GM18517 (cell line): ENCODE measurements around the gene DIDO1.
"Not testable (repeated sequence)": the region's sequence is repeated elsewhere in the genome, so short reads cannot be mapped to it uniquely, and the experiment has no call there.

Experiments used
- ATAC-seq: cut with Tn5 transposase; IDR thresholded peaks from one replicate; pipeline ENCODE4 v1.9.1; 2021; ENCODE audit warnings: mild to moderate bottlenecking, moderate library complexity; ENCODE audit not compliant: unreplicated experiment

Gene DIDO1

DNA sequence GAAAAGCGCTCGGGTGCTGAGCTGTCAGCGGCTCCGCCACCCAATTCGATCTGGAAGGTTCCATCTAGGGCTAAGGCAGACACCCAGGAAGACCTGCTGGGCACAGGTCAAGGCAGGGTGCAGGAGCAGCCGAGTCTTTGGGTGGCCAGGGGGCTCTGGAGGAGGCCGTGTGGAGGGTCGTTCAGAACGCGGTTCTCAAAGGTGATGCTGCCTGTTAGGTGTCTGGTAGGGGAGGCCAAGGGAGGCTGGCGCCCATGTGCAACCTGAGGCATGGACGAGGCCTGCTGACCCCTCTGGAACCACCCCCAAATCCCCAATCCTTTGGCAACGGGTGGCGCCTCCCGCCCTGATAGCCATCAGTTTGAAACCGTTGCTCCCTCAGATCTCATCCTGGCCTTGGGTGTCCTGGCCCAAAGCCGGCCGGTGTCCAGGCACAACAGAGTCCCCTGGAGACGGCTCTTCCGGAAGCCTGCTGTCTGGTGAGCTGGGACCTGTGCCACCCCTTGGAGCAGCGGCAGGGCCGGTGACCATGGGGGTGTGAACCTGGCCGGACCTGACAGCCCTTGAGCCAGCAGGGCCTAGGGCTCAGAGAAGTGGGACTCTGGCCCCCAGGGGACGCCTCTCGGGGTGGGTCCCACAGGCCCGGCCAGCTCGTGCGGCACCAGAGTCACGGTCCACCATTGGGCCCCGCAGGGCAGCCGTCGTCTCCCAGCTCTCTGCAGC is 36.7 kb upstream of the DIDO1 start:
- ATAC-seq = no peak

DNA sequence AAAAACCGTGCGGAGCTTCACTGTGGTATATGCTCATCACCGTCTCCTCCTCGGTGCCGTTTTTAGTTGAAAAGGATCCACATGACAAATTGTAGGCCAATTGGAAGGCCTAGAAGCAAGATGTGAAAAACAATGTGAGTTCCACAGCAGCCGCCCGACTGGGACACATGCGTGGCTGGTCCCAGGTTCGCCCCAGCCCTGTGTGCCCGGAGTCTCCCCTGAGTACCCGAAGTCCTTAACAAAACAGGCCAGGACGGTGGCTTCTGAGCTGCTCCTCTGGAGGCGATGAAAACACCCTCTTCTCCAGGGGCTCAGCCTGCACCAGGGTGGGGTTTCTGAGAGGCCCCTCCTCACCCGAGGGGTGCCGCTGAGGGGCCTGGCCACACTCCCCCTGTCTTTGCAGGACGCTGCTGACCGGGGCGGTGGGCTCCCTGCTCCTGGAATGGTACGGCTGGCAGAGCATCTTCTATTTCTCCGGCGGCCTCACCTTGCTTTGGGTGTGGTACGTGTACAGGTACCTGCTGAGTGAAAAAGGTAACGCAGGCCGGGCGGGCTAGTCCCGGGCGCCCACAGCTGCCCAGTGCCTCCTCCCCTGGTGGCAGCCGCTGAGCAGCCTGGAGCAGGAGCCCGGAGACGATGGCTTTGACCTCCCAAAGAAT is 36.0 kb upstream of the DIDO1 start:
- ATAC-seq = no peak

DNA sequence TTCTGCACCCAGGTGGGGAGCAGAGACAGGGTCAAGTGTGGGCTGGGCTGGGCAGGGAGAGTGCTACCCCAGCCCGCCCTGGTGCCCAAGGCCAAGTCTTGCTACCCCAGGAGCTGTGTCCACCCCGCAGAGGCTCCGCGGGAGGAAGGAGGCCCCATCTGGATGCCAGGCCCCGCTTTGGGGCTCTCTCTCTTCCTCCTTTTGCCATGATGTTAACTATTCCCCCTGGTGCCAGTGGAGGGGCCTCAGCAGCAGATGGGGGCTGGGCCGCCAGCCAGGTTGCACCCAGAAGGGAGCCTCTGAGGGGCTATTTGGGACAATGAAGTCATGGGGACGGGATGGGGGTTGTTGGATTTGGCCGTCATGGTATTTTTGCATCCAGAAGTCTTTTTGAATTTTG is 35.5 kb upstream of the DIDO1 start:
- no peak for ATAC-seq

- ATAC-seq = no peak
Measured at GRCh38 chr20:62961310-62961783, 35.0 kb upstream of the DIDO1 start.

DNA sequence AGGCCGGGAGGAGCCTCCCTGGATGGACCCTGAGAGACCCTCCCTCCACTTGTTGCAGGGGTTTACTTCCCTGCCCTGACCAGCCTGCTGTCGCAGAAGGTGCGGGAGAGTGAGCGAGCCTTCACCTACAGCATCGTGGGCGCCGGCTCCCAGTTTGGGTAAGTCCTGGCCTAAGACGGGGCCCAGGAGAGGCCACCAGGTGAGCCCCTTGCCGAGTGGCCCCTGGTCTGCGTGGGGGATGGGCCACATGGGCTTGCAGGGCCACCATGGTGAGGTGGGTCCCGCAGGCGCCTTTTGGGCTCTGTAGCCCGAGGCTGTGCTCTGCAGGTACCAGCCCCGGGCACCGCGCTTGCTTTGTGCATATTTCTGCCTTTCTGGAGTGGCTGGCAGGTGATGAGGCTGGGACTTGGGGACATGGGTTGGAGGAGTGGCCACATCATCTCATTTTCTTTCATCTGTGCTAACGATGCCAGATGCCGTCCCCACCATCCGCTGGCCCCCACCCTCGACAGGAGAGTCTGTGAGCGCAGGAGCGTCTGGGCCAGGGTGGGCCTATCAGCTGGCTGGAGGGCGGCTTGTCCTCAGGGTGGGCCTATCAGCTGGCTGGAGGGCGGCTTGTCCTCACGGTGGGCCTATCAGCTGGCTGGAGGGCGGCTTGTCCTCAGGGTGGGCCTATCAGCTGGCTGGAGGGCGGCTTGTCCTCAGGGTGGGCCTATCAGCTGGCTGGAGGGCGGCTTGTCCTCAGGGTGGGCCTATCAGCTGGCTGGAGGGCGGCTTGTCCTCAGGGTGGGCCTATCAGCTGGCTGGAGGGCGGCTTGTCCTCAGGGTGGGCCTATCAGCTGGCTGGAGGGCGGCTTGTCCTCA is 34.4 kb upstream of the DIDO1 start:
- ATAC-seq = not testable (repeated sequence)

DNA sequence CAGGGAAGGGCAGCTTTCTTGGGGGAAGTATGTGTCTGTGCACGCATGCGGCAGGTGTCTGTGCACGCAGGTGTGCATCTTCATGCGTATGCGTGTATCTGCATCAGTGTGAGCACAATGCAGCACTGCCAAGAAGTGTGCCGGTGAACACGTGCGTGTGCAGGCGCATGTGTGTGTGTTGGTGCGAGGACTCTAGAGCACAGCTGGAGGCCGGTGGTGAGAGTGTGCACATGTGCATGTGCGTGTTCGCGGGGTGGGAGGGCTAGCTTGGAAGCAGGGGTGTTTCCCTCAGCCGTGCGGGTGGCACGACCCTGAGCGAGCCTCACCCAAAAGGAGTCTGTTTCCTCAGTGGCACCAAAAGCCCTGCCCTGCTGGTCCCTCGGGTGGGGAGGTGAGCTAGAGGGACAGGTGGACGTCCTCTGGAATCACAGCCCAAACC is 33.7 kb upstream of the DIDO1 start:
- ATAC-seq = no peak

- no peak for ATAC-seq
Measured at GRCh38 chr20:62959101-62959971, 33.0 kb upstream of the DIDO1 start.

DNA sequence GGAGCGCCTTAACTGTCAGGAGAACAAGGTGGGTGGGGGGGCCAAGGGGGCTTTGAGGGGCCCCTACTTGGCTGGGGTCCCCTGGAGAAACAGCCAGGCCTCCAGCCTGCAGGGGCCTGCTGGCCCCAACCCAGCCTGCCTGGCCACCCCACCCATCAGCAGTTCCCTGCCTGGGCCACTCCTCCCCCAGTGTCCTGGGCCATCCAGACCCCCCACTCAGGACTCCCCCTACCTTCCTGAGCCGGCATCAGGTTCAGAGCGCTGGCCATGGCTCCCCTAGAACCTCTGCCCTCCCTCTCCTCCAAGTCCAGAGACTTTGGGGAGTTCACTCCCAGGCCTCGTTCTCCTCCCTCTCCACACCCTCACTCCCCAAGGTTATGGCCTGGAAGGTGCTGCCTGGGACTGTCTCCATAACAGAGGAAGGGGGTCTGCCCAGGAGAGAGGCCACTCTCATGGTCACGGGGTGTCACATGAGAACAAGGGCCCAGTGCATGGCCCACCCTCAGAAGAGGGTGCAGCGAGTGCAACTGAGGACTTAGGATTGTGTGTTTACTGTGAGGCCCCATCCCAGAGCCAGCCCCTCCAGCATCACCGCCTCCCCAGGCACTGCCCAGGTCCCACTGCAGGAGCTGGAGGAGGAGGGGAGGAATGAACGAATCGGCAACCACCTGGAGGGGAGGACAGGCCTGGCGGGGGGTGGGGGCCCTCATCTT is 32.2 kb upstream of the DIDO1 start:
- ATAC-seq = no peak

DNA sequence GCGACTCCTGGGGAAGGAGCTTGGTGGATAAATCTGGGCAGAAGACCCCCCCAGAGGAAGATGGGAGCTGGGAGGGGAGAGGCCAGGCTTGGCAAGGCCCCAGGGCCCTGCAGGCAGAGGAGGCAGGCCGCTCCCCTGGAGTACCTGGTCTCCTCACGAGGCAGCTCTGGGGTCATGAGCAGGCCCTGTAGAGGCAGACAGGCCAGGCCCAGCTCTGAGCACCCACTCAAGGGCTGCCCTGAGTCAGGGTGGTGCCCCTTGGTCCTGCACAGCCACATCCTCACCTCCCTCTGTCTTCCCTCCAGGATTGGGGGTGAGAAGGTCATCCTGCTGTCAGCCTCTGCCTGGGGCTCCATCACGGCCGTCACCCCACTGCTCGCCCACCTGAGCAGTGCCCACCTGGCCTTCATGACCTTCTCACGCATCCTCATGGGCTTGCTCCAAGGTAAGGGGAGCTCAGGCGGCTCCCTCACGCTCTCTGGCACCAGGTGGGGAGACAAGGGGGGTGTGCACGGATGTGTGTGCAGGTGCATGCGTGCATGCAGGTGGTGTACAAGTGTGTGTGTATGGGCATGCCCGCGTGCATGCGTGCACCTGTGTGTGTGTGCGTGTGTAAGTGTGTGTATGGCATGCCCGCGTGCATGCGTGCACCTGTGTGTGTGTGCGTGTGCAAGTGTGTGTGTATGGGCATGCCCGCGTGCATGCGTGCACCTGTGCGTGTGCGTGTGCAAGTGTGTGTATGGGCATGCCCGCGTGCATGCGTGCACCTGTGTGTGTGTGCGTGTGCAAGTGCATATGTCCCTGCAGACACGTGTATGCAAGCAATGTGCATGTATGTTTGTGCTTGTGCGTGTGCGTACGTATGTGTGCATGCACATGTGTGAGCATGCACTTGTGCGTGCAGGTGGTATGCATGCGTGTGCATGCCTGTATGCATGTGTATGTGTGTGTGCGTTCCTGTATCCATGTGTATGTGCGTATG is 31.1 kb upstream of the DIDO1 start:
- ATAC-seq = no peak

GRCh38 chr20:62956387-62957135 is 30.3 kb upstream of the DIDO1 start:
- ATAC-seq = no peak

- no peak for ATAC-seq
Measured at GRCh38 chr20:62955519-62956386, 29.4 kb upstream of the DIDO1 start.

- ATAC-seq = peak; percentile 64
Measured at GRCh38 chr20:62953839-62954703, 27.8 kb upstream of the DIDO1 start.

DNA sequence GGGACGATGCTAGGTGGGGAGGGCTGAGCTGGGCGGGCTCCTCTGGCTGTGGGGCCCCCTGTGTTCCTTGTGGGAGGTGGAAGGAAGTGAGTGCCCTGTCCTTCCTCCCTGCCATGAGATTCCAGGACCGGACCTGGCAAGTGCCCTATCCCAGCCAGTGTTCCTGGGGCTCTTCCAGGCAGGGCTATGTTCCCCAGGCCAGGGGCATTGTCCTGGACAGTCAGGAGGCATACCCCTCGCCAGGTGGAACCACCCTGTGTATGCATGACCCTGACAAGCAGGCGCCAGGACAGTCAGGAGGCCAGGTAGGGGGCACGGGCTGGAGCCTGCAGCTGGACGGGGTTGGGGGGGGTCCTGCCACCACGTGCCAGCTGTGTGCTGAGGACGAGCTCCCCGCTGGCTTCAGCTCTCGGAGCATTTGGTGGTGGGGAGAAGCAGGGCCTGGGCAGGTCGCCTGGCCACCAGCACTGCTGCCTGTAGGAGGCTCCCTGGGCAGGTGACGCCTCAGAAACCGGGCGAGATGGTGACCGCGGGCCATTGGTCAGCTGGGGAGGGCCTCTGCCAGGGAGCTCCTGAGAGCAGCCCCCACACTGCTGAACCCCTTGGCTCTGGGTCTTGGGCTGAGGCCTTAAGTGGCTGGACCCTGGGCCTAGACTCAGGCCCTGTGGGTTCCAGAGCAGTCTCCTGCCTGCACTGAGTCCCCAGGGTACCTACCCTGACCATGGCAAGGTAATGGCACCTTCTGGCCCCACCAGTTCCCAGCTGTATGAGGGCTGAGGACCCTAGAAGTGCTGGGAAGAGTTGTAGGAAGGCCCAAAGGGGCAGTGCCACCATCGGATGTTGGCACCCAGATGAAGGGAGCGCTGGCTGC is 26.9 kb upstream of the DIDO1 start:
- ATAC-seq = no peak

GRCh38 chr20:62952373-62952967 is 26.2 kb upstream of the DIDO1 start, which contains the start of gene SLC17A9:
SLC17A9 (plus strand) TSS chr20:62952709; CDS start chr20:62952831, 122 bp downstream.
- no peak for ATAC-seq
